Endometrial microvascular endothelial cells (primary cell): ENCODE data around the gene WDR73. TPM values are rescaled to one million over a fixed set of nuclear protein-coding genes. Genes with fewer than 3 reads are reported as not detected.
"Not testable (repeated sequence)": the region's sequence is repeated elsewhere in the genome, so short reads cannot be mapped to it uniquely, and the experiment has no call there.

Experiments
- in situ Hi-C: cut with HindIII; loops from 2 replicates; pipeline ENCODE4 v1.10.0; 2017; ENCODE audit warnings: low sequenced_read_pairs, low pct_unique_long_range_greater_than_20kb; ENCODE audit errors: inconsistent ontology term
- total RNA-seq: library from RNA; depleted of rRNA; stranded (reverse); fragments of >200 nt; gene quantifications from one replicate; pipeline ENCODE4 v1.2.3, GENCODE V29; 2015; ENCODE audit errors: inconsistent ontology term

The WDR73 gene
- total RNA-seq: 17.2 TPM

GRCh38 chr15:84653910-84654688 is at the start of gene WDR73:
Gene WDR73, minus strand, starts transcription at chr15:84654283. Its CDS starts 9 bp downstream, at chr15:84654274.
- in situ Hi-C loops: no loop called here

- in situ Hi-C loops: no loop called here
These were observed 49.7 kb upstream of the WDR73 start for GRCh38 chr15:84703808-84704207.

DNA sequence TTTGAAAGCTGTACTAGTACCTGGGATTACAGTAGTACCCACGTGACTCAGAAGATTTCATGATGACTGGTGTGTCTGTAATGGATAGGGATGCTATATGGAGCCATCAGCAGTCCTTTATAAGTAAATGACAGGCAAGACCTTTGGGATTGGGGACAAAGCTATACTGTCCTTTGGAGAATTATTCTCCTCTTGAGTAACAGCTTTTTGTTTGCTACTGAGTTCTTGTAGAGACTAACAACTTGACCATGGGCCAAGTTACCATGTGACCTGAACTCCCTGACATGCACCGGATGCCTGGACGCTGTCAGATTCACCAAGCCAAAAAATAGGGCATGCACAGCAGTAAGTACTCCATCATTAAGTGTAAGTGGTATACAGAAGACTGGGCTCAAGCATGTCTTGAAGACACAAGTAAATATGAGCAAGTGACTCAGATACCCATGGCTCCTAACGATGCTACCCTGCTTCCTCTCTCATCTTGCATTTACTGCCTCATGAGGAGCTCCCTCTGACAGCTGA is 48.9 kb upstream of the WDR73 start:
- in situ Hi-C loops: no loop called here

- in situ Hi-C loops: no loop called here
These were observed 45.6 kb upstream of the WDR73 start for GRCh38 chr15:84699538-84700191.

GRCh38 chr15:84697236-84697990 is 43.3 kb upstream of the WDR73 start:
- in situ Hi-C loops: no loop called here

DNA sequence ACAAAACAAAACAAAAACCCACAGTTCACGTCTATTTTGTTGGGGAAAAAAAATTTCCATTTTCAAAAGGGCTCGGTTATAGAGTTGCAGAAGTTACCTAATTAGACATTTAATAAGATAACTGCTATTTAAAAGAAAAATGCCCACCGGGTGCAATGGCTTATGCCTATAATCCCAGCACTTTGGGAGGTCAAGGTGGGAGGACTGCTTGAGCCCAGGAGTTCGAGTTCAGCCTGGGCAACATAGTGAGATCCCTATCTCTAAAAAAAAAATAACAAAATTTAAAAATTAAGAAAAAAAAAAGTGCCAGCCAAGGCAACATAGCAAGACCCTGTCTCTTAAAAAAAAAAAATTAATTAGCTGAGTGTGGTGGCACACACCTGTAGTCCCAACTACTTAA is 42.7 kb upstream of the WDR73 start:
- in situ Hi-C loops: no loop called here

DNA sequence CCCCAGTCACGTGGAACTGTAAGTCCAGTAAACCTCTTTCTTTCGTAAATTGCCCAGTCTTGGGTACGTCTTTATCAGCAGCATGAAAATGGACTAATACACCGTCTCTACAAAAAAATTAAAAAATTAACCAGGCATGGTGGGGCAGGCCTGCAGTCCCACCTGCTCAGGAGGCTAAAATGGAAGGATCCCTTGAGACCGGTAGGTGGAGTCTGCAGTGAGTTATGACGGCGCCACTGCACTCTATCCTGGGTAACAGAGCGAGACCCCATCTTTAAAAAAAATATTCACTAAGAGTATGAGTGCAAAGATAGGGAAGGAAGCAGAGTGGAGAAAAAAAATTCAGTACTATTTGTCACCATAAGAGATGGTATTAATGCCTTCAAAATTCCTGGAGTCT is 36.3 kb upstream of the WDR73 start:
- in situ Hi-C loops: no loop called here

- in situ Hi-C loops: no loop called here
These were observed 35.8 kb upstream of the WDR73 start for GRCh38 chr15:84689858-84690257.

DNA sequence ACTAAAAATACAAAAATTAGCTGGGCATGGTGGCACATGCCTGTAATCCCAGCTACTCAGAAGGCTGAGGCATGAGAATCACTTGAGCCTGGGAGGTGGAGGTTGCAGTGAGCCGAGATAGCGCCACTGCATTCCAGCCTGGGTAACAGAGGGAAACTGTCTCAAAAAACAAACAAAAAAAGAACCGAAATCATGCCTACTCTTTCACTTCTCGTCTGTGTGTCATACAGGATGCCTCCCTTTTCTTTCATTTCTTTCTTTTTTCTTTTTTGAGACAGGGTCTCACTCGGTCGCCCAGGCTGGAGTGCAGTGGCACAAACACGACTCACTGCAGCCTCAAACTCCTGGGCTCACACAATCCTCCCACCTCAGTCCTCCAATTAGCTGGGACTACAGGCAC is 32.4 kb upstream of the WDR73 start:
- in situ Hi-C loops: not testable (repeated sequence)

- in situ Hi-C loops: no loop called here
These were observed 31.2 kb upstream of the WDR73 start for GRCh38 chr15:84685304-84685703.

GRCh38 chr15:84684092-84684491 is 30.0 kb upstream of the WDR73 start:
- in situ Hi-C loops: no loop called here

GRCh38 chr15:84681831-84682230 is 27.7 kb upstream of the WDR73 start:
- in situ Hi-C loops: no loop called here

DNA sequence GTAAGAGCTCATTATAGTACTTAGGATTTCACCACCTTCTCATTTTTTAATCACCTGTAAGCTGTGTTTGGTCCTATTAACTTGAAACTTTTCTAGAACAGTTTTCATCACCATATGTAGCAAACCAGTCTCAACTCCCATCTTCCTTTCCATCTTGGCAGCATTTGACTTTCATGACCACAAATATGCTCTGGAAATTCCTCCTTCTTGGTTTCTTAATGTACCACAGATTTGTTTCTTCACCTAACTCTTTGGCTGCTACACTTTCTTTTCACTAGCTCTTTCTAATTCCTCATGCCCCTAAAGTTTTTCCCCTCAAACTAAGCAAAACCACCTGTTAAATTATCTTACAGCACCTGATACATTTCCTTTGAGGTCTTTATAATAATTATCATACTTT is 17.1 kb upstream of the WDR73 start:
- in situ Hi-C loops: no loop called here

DNA sequence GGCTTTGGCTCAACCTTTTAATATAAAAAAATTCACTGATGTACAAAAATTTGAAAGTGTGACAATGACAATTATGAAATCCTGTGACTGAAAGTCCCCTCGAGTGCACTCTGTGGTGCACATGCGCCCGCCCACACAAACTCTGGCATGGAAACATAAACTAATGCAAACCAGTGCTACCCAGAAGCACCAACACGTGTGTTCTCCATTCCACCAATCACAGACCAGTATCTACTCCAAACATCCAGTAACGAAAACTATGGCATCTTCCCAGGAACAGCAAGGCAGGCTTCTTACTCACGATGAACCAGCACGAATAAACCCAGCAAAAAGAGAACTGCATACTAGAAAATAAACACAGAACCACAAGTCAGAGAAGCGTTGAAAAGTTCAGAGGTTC is 15.6 kb upstream of the WDR73 start:
- in situ Hi-C loops: no loop called here

- in situ Hi-C loops: no loop called here
These were observed 14.3 kb upstream of the WDR73 start for GRCh38 chr15:84668221-84668982.

DNA sequence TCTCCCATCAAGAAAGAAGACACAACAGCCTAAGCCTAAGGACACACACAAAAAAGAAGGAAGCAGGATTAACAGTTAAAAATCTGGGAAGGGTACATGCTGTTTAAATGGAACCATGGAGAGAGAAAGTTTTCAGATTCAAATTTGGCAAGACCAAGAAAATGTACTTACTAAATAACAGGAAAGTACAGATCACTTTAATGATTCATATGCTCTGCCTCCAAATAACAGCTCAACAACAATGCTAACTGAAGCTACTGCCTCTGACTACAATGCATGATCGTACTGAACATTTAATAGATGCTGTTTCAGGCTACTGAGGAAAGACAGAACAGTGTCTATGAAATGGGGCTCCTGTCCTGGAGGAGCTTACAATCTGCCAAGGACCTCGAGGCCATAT is 12.3 kb upstream of the WDR73 start:
- in situ Hi-C loops: no loop called here

DNA sequence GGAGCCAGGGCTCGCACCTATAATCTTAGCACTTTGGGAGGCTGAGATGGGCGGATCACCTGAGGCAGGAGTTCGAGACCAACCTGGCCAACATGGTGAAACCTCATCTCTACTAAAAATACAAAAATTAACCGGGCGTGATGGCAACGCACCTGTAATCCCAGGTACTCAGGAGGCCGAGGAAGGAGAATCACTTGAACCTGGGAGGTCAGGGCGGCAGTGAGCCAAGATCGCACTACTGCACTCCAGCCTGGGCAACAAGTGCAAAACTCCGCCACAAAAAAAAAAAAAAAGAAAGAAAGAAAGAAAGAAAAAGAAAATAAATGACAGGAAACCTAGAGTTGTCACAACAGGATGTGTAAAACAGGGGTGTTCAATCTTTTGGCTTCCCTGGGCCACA is 6.9 kb upstream of the WDR73 start:
- in situ Hi-C loops: no loop called here

GRCh38 chr15:84659904-84660781 is 6.1 kb upstream of the WDR73 start:
- in situ Hi-C loops: no loop called here
